HEK293T (cell line): ENCODE results near the gene TDRD1.

ENCODE experiments used
- ARNT ChIP-seq: fragments of 450-650 bp; IDR thresholded peaks from 2 replicates; pipeline ENCODE4 v1.6.1; 2017; ENCODE audit warnings: mild to moderate bottlenecking
- BHLHE40 ChIP-seq: fragments of 450-650 bp; IDR thresholded peaks from 2 replicates; pipeline ENCODE4 v1.6.1; 2016; ENCODE audit warnings: mild to moderate bottlenecking, moderate library complexity, borderline replicate concordance
- ELF4 ChIP-seq: fragments of 450-650 bp; IDR thresholded peaks from 2 replicates; pipeline ENCODE4 v1.6.1; 2017; ENCODE audit warnings: antibody characterized with exemption
- FOXA1 ChIP-seq: fragments of 450-650 bp; IDR thresholded peaks from 2 replicates; pipeline ENCODE4 v1.6.1; 2016; ENCODE audit warnings: mild to moderate bottlenecking
- FOXK2 ChIP-seq: fragments of 450-650 bp; IDR thresholded peaks from 2 replicates; pipeline ENCODE4 v1.6.1; 2016; ENCODE audit warnings: mild to moderate bottlenecking
- FOXM1 ChIP-seq: fragments of 450-650 bp; IDR thresholded peaks from 2 replicates; pipeline ENCODE4 v1.6.1; 2017; ENCODE audit warnings: mild to moderate bottlenecking, borderline replicate concordance
- HDGF ChIP-seq: fragments of 450-650 bp; IDR thresholded peaks from 2 replicates; pipeline ENCODE4 v1.6.1; 2017; ENCODE audit warnings: antibody characterized with exemption, borderline replicate concordance
- SP1 ChIP-seq: fragments of 450-650 bp; IDR thresholded peaks from 2 replicates; pipeline ENCODE4 v1.6.1; 2017
- TF ChIP-seq, protein P1 (sequence below): fragments of 450-650 bp; IDR thresholded peaks from 2 replicates; pipeline ENCODE4 v1.6.1; 2016

GRCh38 chr10:114208351-114208750, 29.2 kb downstream of the TDRD1 start:
- TF ChIP-seq ARNT (no peak), SP1 (no peak), FOXK2 (no peak), BHLHE40 (no peak), FOXA1 (no peak), HDGF (no peak), ELF4 (no peak), FOXM1 (no peak)
- TF ChIP-seq, protein P1, sequence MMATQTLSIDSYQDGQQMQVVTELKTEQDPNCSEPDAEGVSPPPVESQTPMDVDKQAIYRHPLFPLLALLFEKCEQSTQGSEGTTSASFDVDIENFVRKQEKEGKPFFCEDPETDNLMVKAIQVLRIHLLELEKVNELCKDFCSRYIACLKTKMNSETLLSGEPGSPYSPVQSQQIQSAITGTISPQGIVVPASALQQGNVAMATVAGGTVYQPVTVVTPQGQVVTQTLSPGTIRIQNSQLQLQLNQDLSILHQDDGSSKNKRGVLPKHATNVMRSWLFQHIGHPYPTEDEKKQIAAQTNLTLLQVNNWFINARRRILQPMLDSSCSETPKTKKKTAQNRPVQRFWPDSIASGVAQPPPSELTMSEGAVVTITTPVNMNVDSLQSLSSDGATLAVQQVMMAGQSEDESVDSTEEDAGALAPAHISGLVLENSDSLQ = no peak
